Mucosa of rectum (tissue), 2 donors: ENCODE data around the gene MXD4.

Experiments
- H3K27ac ChIP-seq, 2 donors: one replicate each; pipeline ENCODE4 v1.7.0; 2013; ENCODE audit warnings: inconsistent platforms in 2 of 2, low read depth in 2 of 2, low read length in 2 of 2
- H3K27me3 ChIP-seq, 2 donors: one replicate each; pipeline ENCODE4 v1.7.0; 2013; ENCODE audit warnings: low read length in 2 of 2; ENCODE audit not compliant: control insufficient read depth in 2 of 2, insufficient read depth in 2 of 2
- H3K36me3 ChIP-seq, 2 donors: one replicate each; pipeline ENCODE4 v1.7.0; 2013; ENCODE audit warnings: low read length in 2 of 2; ENCODE audit not compliant: control insufficient read depth in 2 of 2, insufficient read depth in 2 of 2
- H3K4me1 ChIP-seq, 2 donors: one replicate each; pipeline ENCODE4 v1.7.0; 2013; ENCODE audit warnings: low read length in 2 of 2, mild to moderate bottlenecking in 1 of 2; ENCODE audit not compliant: control insufficient read depth in 2 of 2, insufficient read depth in 2 of 2
- H3K4me3 ChIP-seq, 2 donors: one replicate each; pipeline ENCODE4 v1.7.0; 2013; ENCODE audit warnings: low read length in 2 of 2
- H3K9ac ChIP-seq, 2 donors: one replicate each; pipeline ENCODE4 v1.7.0; 2013; ENCODE audit warnings: low read length in 2 of 2, low read depth in 1 of 2, mild to moderate bottlenecking in 1 of 2
- H3K9me3 ChIP-seq, 2 donors: one replicate each; pipeline ENCODE4 v1.7.0; 2013; ENCODE audit warnings: low read length in 2 of 2; ENCODE audit not compliant: control insufficient read depth in 2 of 2
- donor health status: healthy.
- donor health status: Normal muscosa, but diverticular disease.

The MXD4 gene

GRCh38 chr4:2268357-2269205, 6.7 kb upstream of the MXD4 start:
- Histone ChIP-seq H3K27ac (no peak overlapping the region), H3K4me3 (no peak overlapping the region), H3K36me3 (peaks cover 4% of the 10 kb centered on the region in 2 donors), H3K9ac (no peak overlapping the region), H3K9me3 (no peaks in the 10 kb centered on the region), H3K4me1 (no peaks in the 10 kb centered on the region), H3K27me3 (no peaks in the 10 kb centered on the region)

- peaks cover under 1 to 4% of the 10 kb centered on the region in 2 donors for H3K36me3 ChIP-seq
- H3K27me3 ChIP-seq = no peaks in the 10 kb centered on the region
- no peak overlapping the region for H3K27ac ChIP-seq
- H3K4me1 ChIP-seq = peaks cover under 1 to 2% of the 10 kb centered on the region in 2 donors
- H3K9me3 ChIP-seq = no peaks in the 10 kb centered on the region
- no peak overlapping the region for H3K9ac ChIP-seq
- no peak overlapping the region for H3K4me3 ChIP-seq
Measured at GRCh38 chr4:2267841-2268240, 5.9 kb upstream of the MXD4 start.

GRCh38 chr4:2267320-2267811, 5.5 kb upstream of the MXD4 start:
- peaks cover 0 to 2% of the 10 kb centered on the region in 2 donors for H3K36me3 ChIP-seq
- H3K9me3 ChIP-seq = no peaks in the 10 kb centered on the region
- no peaks in the 10 kb centered on the region for H3K27me3 ChIP-seq
- no peak overlapping the region for H3K4me3 ChIP-seq
- H3K4me1 ChIP-seq = peaks cover 5 to 6% of the 10 kb centered on the region in 2 donors
- H3K27ac ChIP-seq = no peak overlapping the region
- H3K9ac ChIP-seq = no peak overlapping the region

GRCh38 chr4:2266821-2267220, 4.9 kb upstream of the MXD4 start:
- H3K36me3 ChIP-seq = no peaks in the 10 kb centered on the region
- no peaks in the 10 kb centered on the region for H3K9me3 ChIP-seq
- H3K27ac ChIP-seq = no peak overlapping the region
- H3K9ac ChIP-seq = no peak overlapping the region
- no peaks in the 10 kb centered on the region for H3K27me3 ChIP-seq
- peaks cover 5 to 6% of the 10 kb centered on the region in 2 donors for H3K4me1 ChIP-seq
- no peak overlapping the region for H3K4me3 ChIP-seq

GRCh38 chr4:2266181-2266580, 4.3 kb upstream of the MXD4 start:
- H3K36me3 ChIP-seq = no peaks in the 10 kb centered on the region
- no peaks in the 10 kb centered on the region for H3K27me3 ChIP-seq
- H3K27ac ChIP-seq = peak overlapping the region in 1 of 2 donors; percentile 9
- H3K9ac ChIP-seq = no peak overlapping the region
- H3K9me3 ChIP-seq = no peaks in the 10 kb centered on the region
- H3K4me1 ChIP-seq = peaks cover 5 to 6% of the 10 kb centered on the region in 2 donors
- H3K4me3 ChIP-seq = no peak overlapping the region

- H3K9me3 ChIP-seq = no peaks in the 10 kb centered on the region
- H3K4me1 ChIP-seq = peaks cover 9 to 11% of the 10 kb centered on the region in 2 donors
- no peaks in the 10 kb centered on the region for H3K27me3 ChIP-seq
- no peak overlapping the region for H3K4me3 ChIP-seq
- no peak overlapping the region for H3K9ac ChIP-seq
- no peaks in the 10 kb centered on the region for H3K36me3 ChIP-seq
- H3K27ac ChIP-seq = peak overlapping the region in 1 of 2 donors; percentile 9
Measured at GRCh38 chr4:2265113-2266110, 3.5 kb upstream of the MXD4 start.

- H3K9ac ChIP-seq = no peak overlapping the region
- H3K36me3 ChIP-seq = peaks cover 0 to 4% of the 10 kb centered on the region in 2 donors
- no peak overlapping the region for H3K27ac ChIP-seq
- H3K27me3 ChIP-seq = no peaks in the 10 kb centered on the region
- H3K4me1 ChIP-seq = peaks cover 18 to 20% of the 10 kb centered on the region in 2 donors
- H3K4me3 ChIP-seq = no peak overlapping the region
- no peaks in the 10 kb centered on the region for H3K9me3 ChIP-seq
Measured at GRCh38 chr4:2264481-2265041, 2.7 kb upstream of the MXD4 start.

GRCh38 chr4:2263926-2264321, 2.0 kb upstream of the MXD4 start:
- Histone ChIP-seq H3K27ac (no peak overlapping the region), H3K9ac (no peak overlapping the region), H3K9me3 (no peaks in the 10 kb centered on the region), H3K27me3 (no peaks in the 10 kb centered on the region), H3K4me3 (no peak overlapping the region), H3K4me1 (peaks cover 19 to 20% of the 10 kb centered on the region in 2 donors), H3K36me3 (peaks cover 0 to 4% of the 10 kb centered on the region in 2 donors)

GRCh38 chr4:2262944-2263250, 988 bp upstream of the MXD4 start:
- peak overlapping the region; percentile 65 to 73 for H3K4me3 ChIP-seq
- H3K9me3 ChIP-seq = no peaks in the 10 kb centered on the region
- peaks cover 0 to 9% of the 10 kb centered on the region in 2 donors for H3K36me3 ChIP-seq
- no peaks in the 10 kb centered on the region for H3K27me3 ChIP-seq
- peaks cover 19 to 20% of the 10 kb centered on the region in 2 donors for H3K4me1 ChIP-seq
- peak overlapping the region; percentile 60 to 74 for H3K9ac ChIP-seq
- peak overlapping the region; percentile 87 to 93 for H3K27ac ChIP-seq
